Measurements from ENCODE around the gene RGS7.

RGS7 gene

GRCh38 chr1:240985081-240985480 lies 371.9 kb downstream of the RGS7 start:
- H2BK15ac ChIP-seq (ENCODE audit: low read length): no peak overlapping the region
- H3K27ac ChIP-seq (replicated peaks; ENCODE audit: low read length): no peak overlapping the region
- H3K36me3 ChIP-seq (replicated peaks in 1 of 2; ENCODE audit: control insufficient read depth in 2 of 2, insufficient read depth in 2 of 2, low read length in 2 of 2): no peaks in the 10 kb centered on the region
- H3K4me1 ChIP-seq (ENCODE audit: control insufficient read depth in 2 of 2, insufficient read depth in 1 of 2, low read depth in 1 of 2, low read length in 2 of 2): no peaks in the 10 kb centered on the region
- H3K27me3 ChIP-seq (ENCODE audit: control insufficient read depth in 3 of 3, insufficient read depth in 3 of 3, low read depth in 1 of 3, low read length in 3 of 3): no peaks in the 10 kb centered on the region
- H2BK12ac ChIP-seq (ENCODE audit: low read length): no peak overlapping the region
- no peaks in the 10 kb centered on the region for H3K79me1 ChIP-seq (ENCODE audit: low read depth, low read length)
- no peak overlapping the region for H3K14ac ChIP-seq (ENCODE audit: low read length)
- no peak overlapping the region for H3K4ac ChIP-seq (ENCODE audit: low read length)
- no peak overlapping the region for H3K18ac ChIP-seq (ENCODE audit: low read length)
- no peak overlapping the region for H3K23ac ChIP-seq (ENCODE audit: low read depth, low read length, poor library complexity)
- WGBS, 2 donors (ENCODE audit: extremely low coverage in 2 of 2, insufficient read length in 2 of 2, insufficient replicate concordance in 1 of 2): no CpG with 5 or more reads among the region's 5 CpGs
- H3K4me3 ChIP-seq (ENCODE audit: low read length in 2 of 2): no peak overlapping the region
- H4K91ac ChIP-seq (ENCODE audit: low read depth, low read length, poor library complexity): no peak overlapping the region
- no peak overlapping the region for H2AFZ ChIP-seq (ENCODE audit: low read length)
- H2BK5ac ChIP-seq (ENCODE audit: low read length): no peak overlapping the region
- H4K8ac ChIP-seq (ENCODE audit: low read depth, low read length): no peak overlapping the region
- no peak overlapping the region for H2AK5ac ChIP-seq (ENCODE audit: low read depth, low read length)
- H3K4me2 ChIP-seq (ENCODE audit: insufficient read depth, low read length, poor library complexity, severe bottlenecking): no peak overlapping the region
- H3K9ac ChIP-seq (ENCODE audit: low read depth, low read length, poor library complexity): no peak overlapping the region
- H2BK120ac ChIP-seq (ENCODE audit: low read depth, low read length): no peak overlapping the region
- DNase-seq (ENCODE audit: low spot score): no peak
- H3K9me3 ChIP-seq (replicated peaks in 1 of 2; ENCODE audit: control insufficient read depth in 2 of 2, insufficient read depth in 1 of 2, low read depth in 1 of 2, low read length in 2 of 2): no peaks in the 10 kb centered on the region

GRCh38 chr1:240980342-240980741 lies 376.7 kb downstream of the RGS7 start:
- Histone ChIP-seq H2AK5ac (ENCODE audit: low read depth, low read length) (no peak overlapping the region), H4K91ac (ENCODE audit: low read depth, low read length, poor library complexity) (no peak overlapping the region), H3K4me3 (ENCODE audit: low read length in 2 of 2) (no peak overlapping the region), H2BK5ac (ENCODE audit: low read length) (no peak overlapping the region), H3K4me2 (ENCODE audit: insufficient read depth, low read length, poor library complexity, severe bottlenecking) (no peak overlapping the region), H3K23ac (ENCODE audit: low read depth, low read length, poor library complexity) (no peak overlapping the region), H3K9me3 (replicated peaks in 1 of 2; ENCODE audit: control insufficient read depth in 2 of 2, insufficient read depth in 1 of 2, low read depth in 1 of 2, low read length in 2 of 2) (no peaks in the 10 kb centered on the region), H4K8ac (ENCODE audit: low read depth, low read length) (no peak overlapping the region), H3K79me1 (ENCODE audit: low read depth, low read length) (no peaks in the 10 kb centered on the region), H3K27me3 (ENCODE audit: control insufficient read depth in 3 of 3, insufficient read depth in 3 of 3, low read depth in 1 of 3, low read length in 3 of 3) (no peaks in the 10 kb centered on the region), H3K4ac (ENCODE audit: low read length) (no peak overlapping the region), H2BK15ac (ENCODE audit: low read length) (no peak overlapping the region), H2BK12ac (ENCODE audit: low read length) (no peak overlapping the region), H3K27ac (replicated peaks; ENCODE audit: low read length) (no peak overlapping the region), H3K14ac (ENCODE audit: low read length) (no peak overlapping the region), H3K9ac (ENCODE audit: low read depth, low read length, poor library complexity) (no peak overlapping the region), H3K36me3 (replicated peaks in 1 of 2; ENCODE audit: control insufficient read depth in 2 of 2, insufficient read depth in 2 of 2, low read length in 2 of 2) (no peaks in the 10 kb centered on the region), H3K4me1 (ENCODE audit: control insufficient read depth in 2 of 2, insufficient read depth in 1 of 2, low read depth in 1 of 2, low read length in 2 of 2) (no peaks in the 10 kb centered on the region), H2BK120ac (ENCODE audit: low read depth, low read length) (no peak overlapping the region), H3K18ac (ENCODE audit: low read length) (no peak overlapping the region), H2AFZ (ENCODE audit: low read length) (no peak overlapping the region)
- no CpG with 5 or more reads among the region's 1 CpG for WGBS, 2 donors (ENCODE audit: extremely low coverage in 2 of 2, insufficient read length in 2 of 2, insufficient replicate concordance in 1 of 2)
- no peak for DNase-seq (ENCODE audit: low spot score)

- no peak overlapping the region for H2AFZ ChIP-seq (ENCODE audit: low read length)
- 100% methylated on average over 1 of the region's 1 CpG for WGBS, 2 donors (ENCODE audit: extremely low coverage in 2 of 2, insufficient read length in 2 of 2, insufficient replicate concordance in 1 of 2)
- no peak overlapping the region for H3K18ac ChIP-seq (ENCODE audit: low read length)
- no peak overlapping the region for H3K4me3 ChIP-seq (ENCODE audit: low read length in 2 of 2)
- no peak overlapping the region for H3K4me2 ChIP-seq (ENCODE audit: insufficient read depth, low read length, poor library complexity, severe bottlenecking)
- H3K9ac ChIP-seq (ENCODE audit: low read depth, low read length, poor library complexity): no peak overlapping the region
- no peak overlapping the region for H4K8ac ChIP-seq (ENCODE audit: low read depth, low read length)
- no peak for DNase-seq (ENCODE audit: low spot score)
- H3K9me3 ChIP-seq (replicated peaks in 1 of 2; ENCODE audit: control insufficient read depth in 2 of 2, insufficient read depth in 1 of 2, low read depth in 1 of 2, low read length in 2 of 2): no peaks in the 10 kb centered on the region
- no peak overlapping the region for H2BK5ac ChIP-seq (ENCODE audit: low read length)
- no peak overlapping the region for H2BK12ac ChIP-seq (ENCODE audit: low read length)
- H2BK120ac ChIP-seq (ENCODE audit: low read depth, low read length): no peak overlapping the region
- H2AK5ac ChIP-seq (ENCODE audit: low read depth, low read length): no peak overlapping the region
- no peak overlapping the region for H3K23ac ChIP-seq (ENCODE audit: low read depth, low read length, poor library complexity)
- H3K4ac ChIP-seq (ENCODE audit: low read length): no peak overlapping the region
- no peak overlapping the region for H2BK15ac ChIP-seq (ENCODE audit: low read length)
- no peaks in the 10 kb centered on the region for H3K79me1 ChIP-seq (ENCODE audit: low read depth, low read length)
- no peaks in the 10 kb centered on the region for H3K4me1 ChIP-seq (ENCODE audit: control insufficient read depth in 2 of 2, insufficient read depth in 1 of 2, low read depth in 1 of 2, low read length in 2 of 2)
- H4K91ac ChIP-seq (ENCODE audit: low read depth, low read length, poor library complexity): no peak overlapping the region
- no peaks in the 10 kb centered on the region for H3K36me3 ChIP-seq (replicated peaks in 1 of 2; ENCODE audit: control insufficient read depth in 2 of 2, insufficient read depth in 2 of 2, low read length in 2 of 2)
- no peak overlapping the region for H3K14ac ChIP-seq (ENCODE audit: low read length)
- H3K27ac ChIP-seq (replicated peaks; ENCODE audit: low read length): no peak overlapping the region
- H3K27me3 ChIP-seq (ENCODE audit: control insufficient read depth in 3 of 3, insufficient read depth in 3 of 3, low read depth in 1 of 3, low read length in 3 of 3): no peaks in the 10 kb centered on the region
Measured at GRCh38 chr1:240976685-240977084, 380.3 kb downstream of the RGS7 start.

GRCh38 chr1:240973875-240974274 lies 383.1 kb downstream of the RGS7 start:
- Histone ChIP-seq H3K9ac (ENCODE audit: low read depth, low read length, poor library complexity) (no peak overlapping the region), H4K91ac (ENCODE audit: low read depth, low read length, poor library complexity) (no peak overlapping the region), H3K4me1 (ENCODE audit: control insufficient read depth in 2 of 2, insufficient read depth in 1 of 2, low read depth in 1 of 2, low read length in 2 of 2) (no peaks in the 10 kb centered on the region), H3K9me3 (replicated peaks in 1 of 2; ENCODE audit: control insufficient read depth in 2 of 2, insufficient read depth in 1 of 2, low read depth in 1 of 2, low read length in 2 of 2) (no peaks in the 10 kb centered on the region), H3K4ac (ENCODE audit: low read length) (no peak overlapping the region), H2BK5ac (ENCODE audit: low read length) (no peak overlapping the region), H2BK120ac (ENCODE audit: low read depth, low read length) (no peak overlapping the region), H2AFZ (ENCODE audit: low read length) (no peak overlapping the region), H3K4me2 (ENCODE audit: insufficient read depth, low read length, poor library complexity, severe bottlenecking) (no peak overlapping the region), H3K36me3 (replicated peaks in 1 of 2; ENCODE audit: control insufficient read depth in 2 of 2, insufficient read depth in 2 of 2, low read length in 2 of 2) (no peaks in the 10 kb centered on the region), H2AK5ac (ENCODE audit: low read depth, low read length) (no peak overlapping the region), H2BK15ac (ENCODE audit: low read length) (no peak overlapping the region), H3K27ac (replicated peaks; ENCODE audit: low read length) (no peak overlapping the region), H3K23ac (ENCODE audit: low read depth, low read length, poor library complexity) (no peak overlapping the region), H3K79me1 (ENCODE audit: low read depth, low read length) (no peaks in the 10 kb centered on the region), H3K4me3 (ENCODE audit: low read length in 2 of 2) (no peak overlapping the region), H3K27me3 (ENCODE audit: control insufficient read depth in 3 of 3, insufficient read depth in 3 of 3, low read depth in 1 of 3, low read length in 3 of 3) (no peaks in the 10 kb centered on the region), H3K14ac (ENCODE audit: low read length) (no peak overlapping the region), H3K18ac (ENCODE audit: low read length) (no peak overlapping the region), H2BK12ac (ENCODE audit: low read length) (no peak overlapping the region), H4K8ac (ENCODE audit: low read depth, low read length) (no peak overlapping the region)
- no CpG with 5 or more reads among the region's 3 CpGs for WGBS, 2 donors (ENCODE audit: extremely low coverage in 2 of 2, insufficient read length in 2 of 2, insufficient replicate concordance in 1 of 2)
- no peak for DNase-seq (ENCODE audit: low spot score)
